ENCODE measurements around the gene SLC12A5. TPM values are rescaled to one million over a fixed set of nuclear protein-coding genes. Genes with fewer than 3 reads are reported as not detected.
A peak's percentile ranks its signal among the peaks of the same experiment; 100 is the strongest.

The SLC12A5 gene
- total and polyA plus RNA-seq, 8 donors, result 0.93 to 6.2 (median 3.4) TPM; not detected in 4

DNA sequence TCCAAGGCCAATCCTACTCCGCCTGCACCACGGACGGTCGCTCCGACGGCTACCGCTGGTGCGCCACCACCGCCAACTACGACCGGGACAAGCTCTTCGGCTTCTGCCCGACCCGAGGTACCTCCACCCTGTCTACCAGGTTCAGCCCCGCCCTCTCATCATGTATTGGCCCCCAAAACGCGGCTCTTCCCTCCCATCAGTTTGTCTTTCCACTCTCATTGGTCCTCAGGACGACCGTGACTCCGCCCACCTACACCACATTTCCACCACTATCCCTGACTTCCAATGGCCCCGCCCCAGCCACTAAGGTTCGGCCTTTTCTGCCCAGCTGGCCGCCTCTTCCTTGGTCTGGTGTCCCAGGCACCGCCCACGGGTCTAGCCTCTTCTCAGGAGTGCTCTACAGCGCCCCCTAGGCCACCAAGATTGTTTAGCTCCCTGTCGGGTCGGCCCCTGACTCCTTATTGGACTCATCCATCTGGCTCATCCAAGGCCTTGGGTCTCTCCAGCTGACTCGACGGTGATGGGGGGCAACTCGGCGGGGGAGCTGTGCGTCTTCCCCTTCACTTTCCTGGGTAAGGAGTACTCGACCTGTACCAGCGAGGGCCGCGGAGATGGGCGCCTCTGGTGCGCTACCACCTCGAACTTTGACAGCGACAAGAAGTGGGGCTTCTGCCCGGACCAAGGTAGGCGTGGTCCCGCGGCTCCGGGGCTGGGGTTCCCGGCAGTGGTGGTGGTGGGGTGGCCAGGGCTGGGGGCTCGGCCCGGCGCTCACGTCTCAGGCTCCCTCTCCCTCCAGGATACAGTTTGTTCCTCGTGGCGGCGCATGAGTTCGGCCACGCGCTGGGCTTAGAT lies 17.2 kb upstream of the SLC12A5 start:
- DNase-seq, result peak; percentile 48 to 59
- Histone ChIP-seq H3K9me3 (no peaks in the 10 kb centered on the region), H3K27me3 (peaks cover 36 to 100% (median 64%) of the 10 kb centered on the region in 3 donors), H3K4me1 (peaks cover 6 to 58% (median 20%) of the 10 kb centered on the region in 4 donors), H3K4me3 (peak overlapping the region in 2 of 4 donors; percentile 18 to 32), H3K36me3 (no peaks in the 10 kb centered on the region), H3K27ac (peak overlapping the region in 1 of 5 donors; percentile 18)
- intact Hi-C loops (cut with DNase I; ENCODE audit: low total_unique reads), result loop anchor here (10.0 kb wide), 1 partner anchor 83 kb away; no protein-coding TSS in a partner anchor
- TF ChIP-seq EP300 (IDR thresholded peaks at IDR 0.05) (no peak), POLR2AphosphoS5 (IDR thresholded peaks at IDR 0.05) (no peak), POLR2A (IDR thresholded peaks at IDR 0.05) (no peak)
- TF ChIP-seq, protein P1, sequence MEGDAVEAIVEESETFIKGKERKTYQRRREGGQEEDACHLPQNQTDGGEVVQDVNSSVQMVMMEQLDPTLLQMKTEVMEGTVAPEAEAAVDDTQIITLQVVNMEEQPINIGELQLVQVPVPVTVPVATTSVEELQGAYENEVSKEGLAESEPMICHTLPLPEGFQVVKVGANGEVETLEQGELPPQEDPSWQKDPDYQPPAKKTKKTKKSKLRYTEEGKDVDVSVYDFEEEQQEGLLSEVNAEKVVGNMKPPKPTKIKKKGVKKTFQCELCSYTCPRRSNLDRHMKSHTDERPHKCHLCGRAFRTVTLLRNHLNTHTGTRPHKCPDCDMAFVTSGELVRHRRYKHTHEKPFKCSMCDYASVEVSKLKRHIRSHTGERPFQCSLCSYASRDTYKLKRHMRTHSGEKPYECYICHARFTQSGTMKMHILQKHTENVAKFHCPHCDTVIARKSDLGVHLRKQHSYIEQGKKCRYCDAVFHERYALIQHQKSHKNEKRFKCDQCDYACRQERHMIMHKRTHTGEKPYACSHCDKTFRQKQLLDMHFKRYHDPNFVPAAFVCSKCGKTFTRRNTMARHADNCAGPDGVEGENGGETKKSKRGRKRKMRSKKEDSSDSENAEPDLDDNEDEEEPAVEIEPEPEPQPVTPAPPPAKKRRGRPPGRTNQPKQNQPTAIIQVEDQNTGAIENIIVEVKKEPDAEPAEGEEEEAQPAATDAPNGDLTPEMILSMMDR (IDR thresholded peaks at IDR 0.05), result no peak
- WGBS, 5 donors, result 14 to 17% (median 14%) methylated on average over 36 to 57 of the region's 57 CpGs

DNA sequence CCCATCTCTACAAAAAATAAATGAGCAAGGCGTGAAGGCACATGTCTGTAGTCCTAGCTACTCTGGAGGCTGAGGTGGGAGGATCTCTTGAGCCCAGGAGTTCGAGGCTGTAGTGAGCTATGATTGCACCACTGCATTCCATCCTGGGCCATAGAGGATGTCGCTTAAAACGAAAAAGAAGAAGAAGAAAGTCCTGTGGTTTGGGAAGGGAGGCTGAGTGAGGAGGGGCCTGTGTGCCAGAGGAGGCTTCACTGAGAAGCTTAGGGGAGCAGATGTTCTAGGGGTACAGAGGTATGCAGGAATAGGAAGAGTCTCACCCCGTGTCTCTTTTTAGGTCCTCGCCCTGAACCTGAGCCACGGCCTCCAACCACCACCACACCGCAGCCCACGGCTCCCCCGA lies 16.1 kb upstream of the SLC12A5 start:
- Histone ChIP-seq H3K9me3 (no peaks in the 10 kb centered on the region), H3K27ac (no peak overlapping the region), H3K27me3 (peaks cover 36 to 95% (median 64%) of the 10 kb centered on the region in 3 donors), H3K4me3 (no peak overlapping the region), H3K36me3 (no peaks in the 10 kb centered on the region), H3K4me1 (peaks cover 6 to 52% (median 20%) of the 10 kb centered on the region in 4 donors)
- 56 to 60% (median 58%) methylated on average over 9 to 10 of the region's 10 CpGs for WGBS, 5 donors
- intact Hi-C loops (cut with DNase I; ENCODE audit: low total_unique reads), result loop anchor here (10.0 kb wide), 1 partner anchor 82 kb away; no protein-coding TSS in a partner anchor
- no peak for DNase-seq
- TF ChIP-seq, protein P1 (IDR thresholded peaks at IDR 0.05), result no peak
- TF ChIP-seq POLR2A (IDR thresholded peaks at IDR 0.05) (no peak), POLR2AphosphoS5 (IDR thresholded peaks at IDR 0.05) (no peak), EP300 (IDR thresholded peaks at IDR 0.05) (no peak)

DNA sequence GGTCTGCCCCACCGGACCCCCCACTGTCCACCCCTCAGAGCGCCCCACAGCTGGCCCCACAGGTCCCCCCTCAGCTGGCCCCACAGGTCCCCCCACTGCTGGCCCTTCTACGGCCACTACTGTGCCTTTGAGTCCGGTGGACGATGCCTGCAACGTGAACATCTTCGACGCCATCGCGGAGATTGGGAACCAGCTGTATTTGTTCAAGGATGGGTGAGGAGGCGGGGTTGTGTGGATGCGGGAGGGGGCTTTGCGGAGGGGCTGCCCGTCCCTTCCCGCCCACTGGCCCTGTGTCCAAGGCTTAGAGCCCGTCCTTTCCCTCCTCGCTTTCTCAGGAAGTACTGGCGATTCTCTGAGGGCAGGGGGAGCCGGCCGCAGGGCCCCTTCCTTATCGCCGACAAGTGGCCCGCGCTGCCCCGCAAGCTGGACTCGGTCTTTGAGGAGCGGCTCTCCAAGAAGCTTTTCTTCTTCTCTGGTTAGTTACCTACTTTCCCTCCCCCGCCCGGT lies 15.6 kb upstream of the SLC12A5 start:
- no peak for DNase-seq
- Histone ChIP-seq H3K9me3 (no peaks in the 10 kb centered on the region), H3K4me3 (peak overlapping the region in 2 of 4 donors; percentile 21 to 33), H3K36me3 (no peaks in the 10 kb centered on the region), H3K27me3 (peaks cover 36 to 95% (median 61%) of the 10 kb centered on the region in 3 donors), H3K27ac (no peak overlapping the region), H3K4me1 (peaks cover 6 to 48% (median 18%) of the 10 kb centered on the region in 4 donors)
- WGBS, 5 donors, result 9 to 23% (median 13%) methylated on average over 22 to 28 of the region's 29 CpGs
- intact Hi-C loops (cut with DNase I; ENCODE audit: low total_unique reads), result loop anchor here (10.0 kb wide), 1 partner anchor 81 kb away; no protein-coding TSS in a partner anchor
- TF ChIP-seq EP300 (IDR thresholded peaks at IDR 0.05) (no peak), POLR2AphosphoS5 (IDR thresholded peaks at IDR 0.05) (no peak), POLR2A (IDR thresholded peaks at IDR 0.05) (no peak)
- TF ChIP-seq, protein P1 (IDR thresholded peaks at IDR 0.05), result no peak

DNA sequence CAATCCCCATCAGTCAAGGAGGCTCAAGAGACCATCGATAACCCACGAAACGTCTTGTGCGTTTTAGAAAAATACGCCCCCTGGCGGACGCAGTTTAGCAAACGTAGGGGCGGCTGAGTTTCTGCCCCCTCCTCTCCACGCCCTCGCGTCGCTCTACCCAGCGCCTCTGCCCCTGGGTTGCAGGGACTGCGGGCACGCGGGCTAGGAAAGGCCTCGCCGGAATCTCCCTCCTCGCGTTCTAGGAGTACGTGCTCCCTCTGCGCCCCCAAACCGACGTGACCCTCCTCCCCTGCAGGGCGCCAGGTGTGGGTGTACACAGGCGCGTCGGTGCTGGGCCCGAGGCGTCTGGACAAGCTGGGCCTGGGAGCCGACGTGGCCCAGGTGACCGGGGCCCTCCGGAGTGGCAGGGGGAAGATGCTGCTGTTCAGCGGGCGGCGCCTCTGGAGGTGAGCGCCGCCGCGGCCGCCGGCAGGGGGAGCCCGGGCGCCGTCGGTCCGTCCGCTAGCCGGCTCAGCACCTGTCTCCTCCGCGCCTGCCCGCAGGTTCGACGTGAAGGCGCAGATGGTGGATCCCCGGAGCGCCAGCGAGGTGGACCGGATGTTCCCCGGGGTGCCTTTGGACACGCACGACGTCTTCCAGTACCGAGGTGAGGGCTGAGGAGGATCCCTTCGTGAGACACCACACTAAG lies 15.0 kb upstream of the SLC12A5 start:
- Histone ChIP-seq H3K36me3 (no peaks in the 10 kb centered on the region), H3K9me3 (no peaks in the 10 kb centered on the region), H3K27me3 (peaks cover 36 to 95% (median 57%) of the 10 kb centered on the region in 3 donors), H3K4me1 (peaks cover 6 to 46% (median 18%) of the 10 kb centered on the region in 4 donors), H3K27ac (no peak overlapping the region), H3K4me3 (peak overlapping the region in 2 of 4 donors; percentile 21 to 33)
- intact Hi-C loops (cut with DNase I; ENCODE audit: low total_unique reads), result loop anchor here (10.0 kb wide), 1 partner anchor 81 kb away; no protein-coding TSS in a partner anchor
- TF ChIP-seq POLR2AphosphoS5 (IDR thresholded peaks at IDR 0.05) (no peak), POLR2A (IDR thresholded peaks at IDR 0.05) (no peak), EP300 (IDR thresholded peaks at IDR 0.05) (no peak)
- TF ChIP-seq, protein P1 (IDR thresholded peaks at IDR 0.05), result peak in 5 of 7 experiments; percentile 40 to 87 (median 72)
- WGBS, 5 donors, result 0 to 4% (median 3%) methylated on average over 13 to 67 of the region's 67 CpGs
- peak; percentile 68 to 84 for DNase-seq

Data from stomach (tissue), 9 donors.